KBM-7 (cell line): ENCODE results near the gene EPB41L2.
"Not testable (repeated sequence)": the region's sequence is repeated elsewhere in the genome, so short reads cannot be mapped to it uniquely, and the experiment has no call there.

ENCODE experiments used
- DNase-seq: peaks from one replicate; pipeline ENCODE4 v3.0.0-alpha.2; 2015
- in situ Hi-C: fragments of 300-500 bp; cut with MboI; formaldehyde crosslinking; loops from 2 replicates; pipeline ENCODE4 v1.14.3; 2020; ENCODE audit warnings: low sequenced_read_pairs, low pct_unique_long_range_greater_than_20kb, mixed read lengths

The EPB41L2 gene

DNA sequence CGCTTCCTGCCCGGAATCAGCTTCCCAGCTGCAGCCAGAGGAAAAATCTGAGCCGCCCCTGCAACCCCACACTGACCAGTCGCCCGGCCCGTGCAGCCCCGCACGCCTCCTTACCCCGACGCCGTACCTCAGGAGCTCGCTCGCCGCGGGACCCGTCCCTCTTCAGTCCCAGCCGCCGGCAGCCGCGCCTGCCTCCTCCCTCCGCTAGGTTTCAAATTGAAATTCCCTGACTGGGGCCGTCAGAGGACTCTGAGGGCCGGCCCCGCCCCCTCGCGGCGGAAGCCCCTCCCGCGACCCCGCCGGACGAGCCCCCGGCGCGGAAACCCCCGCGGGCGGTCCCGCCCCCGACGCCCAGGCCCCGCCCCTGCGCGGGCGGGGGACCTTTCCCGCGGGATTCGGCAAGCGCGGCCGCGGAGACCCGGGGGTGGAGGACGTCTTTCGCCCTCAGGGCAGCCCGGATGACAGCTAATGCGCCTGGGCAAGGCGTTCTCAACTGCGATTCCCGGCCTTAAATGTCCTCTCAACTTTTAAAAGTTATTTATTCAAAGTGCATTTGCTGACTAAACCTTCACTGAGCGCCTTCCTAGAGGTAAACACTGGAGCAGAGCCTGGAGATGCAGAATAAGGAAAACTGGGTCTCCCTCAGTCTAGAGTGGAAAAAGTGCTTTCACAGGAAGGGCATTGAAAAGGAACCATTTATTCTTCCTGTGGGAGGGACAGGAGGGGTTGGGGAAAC, at the start of gene EPB41L2:
Gene EPB41L2 (minus strand): TSS at position 218 of the 736 bp plus-strand sequence. CDS start 106,760 bp downstream, outside the sequence.
- DNase-seq: peak; percentile 81
- in situ Hi-C loops: no loop called here

DNA sequence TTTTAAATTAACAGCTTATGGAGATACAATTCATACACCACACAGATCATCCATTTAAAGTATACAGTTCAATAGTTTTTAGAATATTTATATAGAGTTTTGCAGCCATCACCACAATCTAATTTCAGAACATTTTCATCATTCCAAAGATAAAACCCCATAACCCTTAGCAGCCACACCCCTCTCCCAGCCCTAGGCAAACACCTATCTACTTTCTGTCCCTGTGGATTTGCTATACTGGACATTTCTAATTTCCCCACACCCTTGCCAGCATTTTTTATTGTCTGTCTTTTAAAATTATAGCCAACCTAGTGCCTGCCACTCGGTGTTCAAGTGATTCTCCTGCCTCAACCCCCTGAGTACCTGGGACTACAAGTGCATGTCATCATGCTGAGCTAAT, 49.2 kb upstream of the EPB41L2 start:
- in situ Hi-C loops: loop anchor here (25.0 kb wide), 1 partner anchor 225 kb away; no protein-coding TSS in a partner anchor
- no peak for DNase-seq

DNA sequence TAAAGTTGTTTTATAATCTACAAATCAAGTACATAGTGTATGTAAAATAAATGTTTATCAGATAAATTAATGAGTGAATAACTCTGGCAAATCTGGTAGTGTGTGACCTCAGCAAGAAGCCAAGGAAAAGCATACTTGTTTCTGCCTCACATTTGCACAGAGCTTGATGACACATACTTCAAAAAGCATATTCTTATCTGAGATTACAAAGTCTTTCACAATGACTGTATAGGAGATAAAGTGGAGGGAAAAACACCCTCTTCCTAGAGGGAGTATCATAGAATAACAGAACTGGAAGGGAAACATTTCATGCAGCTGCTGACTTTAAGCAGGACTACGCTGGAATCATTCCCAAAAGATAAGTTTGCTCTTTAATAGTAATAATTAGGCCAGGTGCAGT, 44.1 kb upstream of the EPB41L2 start:
- in situ Hi-C loops: loop anchor here (25.0 kb wide), 1 partner anchor 220 kb away; no protein-coding TSS in a partner anchor
- no peak for DNase-seq

DNA sequence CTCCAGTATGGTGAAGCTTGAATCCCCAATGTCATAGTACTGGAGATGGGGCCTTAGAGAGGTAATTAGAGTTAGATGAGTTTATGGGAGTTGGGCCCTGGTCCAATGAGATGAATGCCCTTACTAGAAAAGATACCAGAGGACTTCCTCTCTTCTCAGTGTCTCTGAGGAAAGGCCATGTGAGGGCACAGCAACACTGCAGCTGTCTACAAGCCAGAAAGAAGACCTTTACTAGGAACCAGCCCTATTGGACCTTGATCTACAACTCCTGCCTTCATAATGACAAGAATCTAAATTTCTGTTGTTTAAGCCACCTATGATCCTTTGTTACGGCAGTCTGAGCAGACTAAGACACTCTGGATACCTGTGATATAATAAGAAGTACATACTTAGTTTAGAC, 40.9 kb upstream of the EPB41L2 start:
- DNase-seq: no peak
- in situ Hi-C loops: loop anchor here (25.0 kb wide), 1 partner anchor 217 kb away; no protein-coding TSS in a partner anchor

DNA sequence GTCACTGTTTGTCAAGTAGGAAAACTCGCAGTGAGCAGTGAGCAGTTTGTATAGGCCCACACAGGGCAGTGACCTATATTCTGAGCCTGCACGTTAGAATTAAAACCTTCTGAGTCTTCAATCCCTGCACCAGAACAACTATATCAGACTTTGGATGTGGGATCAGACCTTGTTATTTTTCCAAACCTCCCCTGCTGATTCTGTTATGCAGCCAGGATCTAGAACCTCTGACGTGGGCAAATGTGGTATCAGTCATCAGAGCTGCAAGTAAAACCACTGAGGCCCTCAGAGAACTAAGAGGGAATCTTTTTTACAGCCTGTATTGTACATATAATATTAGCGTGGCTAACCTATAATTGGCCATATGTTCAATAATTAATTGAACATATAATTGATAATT, 40.3 kb upstream of the EPB41L2 start:
- in situ Hi-C loops: loop anchor here (25.0 kb wide), 1 partner anchor 216 kb away; no protein-coding TSS in a partner anchor
- no peak for DNase-seq

DNA sequence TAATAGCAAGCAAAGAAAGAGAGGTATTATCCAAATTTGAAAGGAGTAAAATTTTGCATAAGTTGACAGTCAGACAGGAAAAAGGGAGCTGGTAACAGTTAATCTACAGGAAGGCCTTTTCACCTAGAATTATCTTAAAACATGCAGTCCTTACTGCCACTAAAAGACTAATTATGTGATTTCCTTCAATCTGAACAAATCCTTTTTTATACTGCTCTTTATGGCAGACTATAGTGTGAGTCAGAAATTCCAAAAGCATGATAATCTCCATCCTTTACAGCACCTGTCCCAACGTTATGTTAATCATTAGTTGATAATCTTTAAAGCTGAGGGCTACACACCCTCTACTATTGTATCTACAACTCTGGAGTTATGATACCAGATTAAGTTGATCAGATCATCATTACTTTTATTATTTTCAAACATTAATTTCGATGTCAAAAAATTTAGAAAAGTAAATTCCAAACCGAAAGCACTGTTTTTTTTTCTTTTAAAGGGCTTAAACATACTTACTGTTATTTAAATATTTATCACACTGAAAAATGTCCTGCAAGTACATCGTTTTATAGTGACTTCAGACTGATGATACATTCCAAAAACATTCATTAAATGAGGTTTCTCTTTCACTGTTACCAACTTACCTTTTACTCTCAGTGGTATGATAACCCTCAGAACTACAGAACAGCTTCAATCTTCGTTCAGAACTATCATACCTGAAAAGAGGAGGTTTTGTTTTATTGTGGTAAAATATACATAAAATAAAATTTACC, 39.1 kb upstream of the EPB41L2 start:
- in situ Hi-C loops: loop anchor here (25.0 kb wide), 1 partner anchor 215 kb away; no protein-coding TSS in a partner anchor
- no peak for DNase-seq

DNA sequence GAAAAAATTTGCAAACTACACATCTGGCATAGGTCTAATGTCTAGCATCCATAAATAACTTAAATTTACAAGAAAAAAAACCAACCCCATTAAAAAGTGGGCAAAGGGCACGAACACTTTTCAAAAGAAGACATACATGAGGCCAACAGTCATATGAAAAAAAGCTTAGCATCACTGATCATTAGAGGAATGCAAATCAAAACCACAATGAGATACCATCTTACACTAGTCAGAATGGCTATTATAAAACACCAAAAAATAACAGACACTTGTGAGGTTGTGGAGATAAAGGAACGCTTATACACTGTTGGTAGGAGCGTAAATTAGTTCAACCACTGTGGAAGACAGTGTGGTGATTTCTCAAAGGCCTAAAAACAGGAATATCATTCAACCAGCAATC, 33.7 kb upstream of the EPB41L2 start:
- in situ Hi-C loops: no loop called here
- DNase-seq: no peak

DNA sequence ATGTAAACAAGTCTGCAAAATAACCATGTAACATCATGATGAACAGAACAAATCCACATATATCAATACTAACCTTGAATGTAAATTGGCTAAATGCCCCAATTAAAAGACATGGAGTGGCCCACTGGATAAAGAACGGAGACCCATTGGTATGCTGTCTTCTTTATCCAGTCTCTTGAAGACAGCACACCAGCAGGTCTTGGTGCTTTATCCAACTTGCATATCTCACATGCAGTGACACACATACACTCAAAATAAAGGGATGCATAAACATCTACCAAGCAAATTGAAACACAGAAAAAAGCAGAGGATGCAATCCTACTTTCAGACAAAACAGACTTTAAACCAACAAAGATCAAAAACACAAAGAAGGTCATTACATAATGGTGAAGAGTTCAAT, 30.3 kb upstream of the EPB41L2 start:
- DNase-seq: no peak
- in situ Hi-C loops: no loop called here

DNA sequence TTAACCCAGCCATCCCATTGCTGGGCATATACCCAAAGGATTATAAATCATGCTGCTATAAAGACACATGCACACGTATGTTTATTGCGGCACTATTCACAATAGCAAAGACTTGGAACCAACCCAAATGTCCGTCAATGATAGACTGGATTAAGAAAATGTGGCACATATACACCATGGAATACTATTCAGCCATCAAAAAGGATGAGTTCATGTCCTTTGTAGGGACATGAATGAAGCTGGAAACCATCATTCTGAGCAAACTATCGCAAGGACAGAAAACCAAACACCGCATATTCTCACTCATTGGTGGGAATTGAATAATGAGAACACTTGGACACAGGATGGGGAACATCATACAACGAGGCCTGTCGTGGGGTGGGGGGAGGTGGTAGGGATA, 28.9 kb upstream of the EPB41L2 start:
- in situ Hi-C loops: not testable (repeated sequence)

DNA sequence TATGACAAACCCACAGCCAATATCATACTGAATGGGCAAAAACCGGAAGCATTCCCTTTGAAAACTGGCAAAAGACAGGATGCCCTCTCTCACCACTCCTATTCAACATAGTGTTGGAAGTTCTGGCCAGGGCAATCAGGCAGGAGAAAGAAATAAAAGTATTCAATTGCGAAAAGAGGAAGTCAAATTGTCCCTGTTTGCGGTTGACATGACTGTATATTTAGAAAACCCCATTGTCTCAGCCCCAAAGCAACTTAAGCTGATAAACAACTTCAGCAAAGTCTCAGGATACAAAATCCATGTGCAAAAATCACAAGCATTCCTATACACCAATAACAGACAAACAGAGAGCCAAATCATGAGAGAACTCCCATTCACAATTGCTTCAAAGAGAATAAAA, 27.3 kb upstream of the EPB41L2 start:
- peak; percentile 74 for DNase-seq
- in situ Hi-C loops: not testable (repeated sequence)

More for the DNA sequence above, 28.9 kb upstream of the EPB41L2 start:
- DNase-seq: not testable (repeated sequence)

DNA sequence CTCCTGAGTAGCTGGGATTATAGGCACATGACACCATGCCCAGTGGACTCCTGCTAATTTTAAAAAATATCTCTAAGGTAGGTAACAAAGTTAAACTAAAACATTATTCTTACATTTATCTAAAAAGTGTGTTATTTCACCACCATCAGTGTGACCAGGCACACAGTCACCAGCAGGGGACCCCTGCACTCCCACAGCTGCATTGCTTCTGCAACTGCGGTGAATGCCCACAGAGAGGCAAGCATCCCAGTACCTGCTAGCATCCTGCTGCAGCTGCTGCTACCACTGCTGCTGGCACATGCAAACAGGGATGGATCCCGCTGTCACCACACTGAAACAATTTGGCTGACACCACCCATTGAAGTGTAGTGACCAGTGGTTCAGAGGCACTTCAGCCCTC, 21.9 kb upstream of the EPB41L2 start:
- in situ Hi-C loops: no loop called here
- no peak for DNase-seq

DNA sequence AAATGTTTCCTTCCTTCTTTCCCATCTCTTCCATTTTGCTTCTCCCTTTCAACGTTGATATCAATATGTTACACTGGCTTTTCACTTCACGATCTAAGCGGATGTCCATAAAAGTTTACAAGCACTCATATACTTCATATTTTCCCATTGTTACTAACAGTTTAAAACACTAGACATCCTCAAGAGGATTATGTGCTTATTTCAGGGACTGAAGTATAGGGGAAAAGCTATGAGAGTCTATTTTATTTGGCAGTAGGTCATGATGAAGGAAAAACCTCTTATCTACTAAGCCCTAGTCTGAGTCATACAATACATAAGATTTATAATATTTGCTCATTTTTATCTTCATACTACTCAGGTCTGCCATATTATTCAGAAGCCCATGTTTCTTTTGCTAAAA, 20.6 kb upstream of the EPB41L2 start:
- in situ Hi-C loops: no loop called here
- DNase-seq: no peak

DNA sequence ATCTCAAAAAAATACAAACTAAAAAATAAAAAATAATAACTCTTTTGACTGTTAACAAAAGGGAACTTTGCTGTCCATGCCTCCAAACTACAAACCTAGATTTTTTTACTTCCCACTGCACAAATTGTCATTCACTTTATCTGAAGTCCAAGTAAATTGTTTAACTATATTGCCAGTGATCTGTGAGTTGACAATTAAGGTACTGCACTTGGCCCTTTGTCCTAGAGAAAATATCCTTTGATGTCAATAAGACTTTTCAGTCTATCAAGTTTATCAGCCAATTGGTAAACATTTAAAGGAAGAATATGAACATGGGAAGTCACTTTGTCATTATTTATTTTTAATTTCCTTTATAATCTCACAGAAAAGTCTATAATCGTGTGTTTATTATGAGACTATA, 19.3 kb upstream of the EPB41L2 start:
- no peak for DNase-seq
- in situ Hi-C loops: no loop called here

DNA sequence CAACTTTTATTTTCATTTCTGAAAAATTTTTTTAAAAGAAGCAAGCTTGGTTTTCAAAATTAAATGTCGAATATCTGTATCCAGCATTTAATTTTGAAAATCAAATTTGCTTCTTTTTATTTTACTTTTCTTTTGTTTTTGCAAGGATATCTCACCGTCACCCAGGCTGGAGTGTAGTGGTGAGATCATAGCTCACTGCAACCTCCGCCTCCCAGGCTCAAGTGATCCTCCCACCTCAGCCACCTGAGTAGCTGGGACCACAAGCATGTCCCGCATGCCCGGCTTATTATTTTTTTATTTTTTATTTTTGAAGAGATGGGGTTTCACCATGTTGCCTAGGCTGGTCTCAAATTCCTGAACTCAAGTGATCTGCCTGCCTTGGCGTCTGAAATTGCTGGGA, 17.0 kb upstream of the EPB41L2 start:
- in situ Hi-C loops: no loop called here
- no peak for DNase-seq

DNA sequence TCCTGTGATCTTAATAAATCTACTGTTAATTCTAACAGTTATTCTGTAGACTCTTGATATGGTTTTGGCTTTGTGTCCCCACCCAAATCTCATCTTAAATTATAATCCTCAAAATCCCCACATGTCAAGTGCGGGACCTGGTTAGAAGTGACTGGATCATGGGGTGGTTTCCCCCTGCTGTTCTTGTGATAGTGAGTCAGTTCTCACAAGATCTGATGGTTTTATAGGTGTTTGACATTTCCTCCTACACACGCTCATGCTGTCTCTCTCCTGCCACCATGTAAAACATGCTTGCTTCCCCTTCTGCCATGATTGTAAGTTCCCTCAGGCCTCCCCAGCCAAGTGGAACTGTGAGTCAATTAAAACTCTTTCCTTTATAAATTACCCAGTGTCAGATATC, 10.5 kb upstream of the EPB41L2 start:
- in situ Hi-C loops: no loop called here
- DNase-seq: peak; percentile 33

DNA sequence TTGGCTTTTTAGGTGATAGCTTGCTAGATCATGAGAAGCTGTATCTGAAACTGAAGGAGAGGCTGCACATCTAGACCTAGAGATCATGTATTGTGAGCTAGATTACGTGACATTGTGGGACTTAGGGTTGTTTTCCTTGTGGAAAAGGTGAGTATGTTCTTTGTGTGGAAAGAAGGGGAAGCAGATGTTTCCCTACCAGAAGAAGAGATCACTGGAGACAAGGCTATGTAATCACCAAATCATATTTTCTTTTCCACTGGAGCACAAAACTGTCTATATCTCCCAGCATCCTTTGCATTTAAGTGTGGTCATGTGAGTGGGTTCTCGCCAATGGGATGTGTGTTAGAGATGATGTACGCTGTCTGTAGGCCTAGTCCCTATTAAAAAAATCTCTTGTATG, 7.0 kb upstream of the EPB41L2 start:
- DNase-seq: peak; percentile 15
- in situ Hi-C loops: no loop called here

DNA sequence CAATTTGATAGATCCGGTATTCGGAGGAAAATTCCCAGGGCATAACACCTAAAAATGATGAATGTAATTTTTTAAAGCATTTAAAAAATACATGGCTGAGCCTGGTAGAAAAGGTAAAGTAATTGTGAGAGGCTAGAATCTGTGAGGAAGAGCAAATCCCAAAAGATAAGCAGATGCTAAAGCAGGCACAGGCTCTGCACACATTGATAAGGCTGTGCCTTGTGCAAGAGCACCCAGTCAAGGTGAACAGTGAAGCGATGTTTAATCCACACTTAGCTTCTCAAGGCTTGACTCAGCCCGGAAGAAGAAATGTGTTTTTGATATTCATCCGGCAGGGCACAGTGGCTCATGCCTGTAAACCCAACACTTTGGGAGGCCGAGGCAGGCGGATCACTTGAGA, 5.1 kb upstream of the EPB41L2 start:
- in situ Hi-C loops: no loop called here
- DNase-seq: no peak

DNA sequence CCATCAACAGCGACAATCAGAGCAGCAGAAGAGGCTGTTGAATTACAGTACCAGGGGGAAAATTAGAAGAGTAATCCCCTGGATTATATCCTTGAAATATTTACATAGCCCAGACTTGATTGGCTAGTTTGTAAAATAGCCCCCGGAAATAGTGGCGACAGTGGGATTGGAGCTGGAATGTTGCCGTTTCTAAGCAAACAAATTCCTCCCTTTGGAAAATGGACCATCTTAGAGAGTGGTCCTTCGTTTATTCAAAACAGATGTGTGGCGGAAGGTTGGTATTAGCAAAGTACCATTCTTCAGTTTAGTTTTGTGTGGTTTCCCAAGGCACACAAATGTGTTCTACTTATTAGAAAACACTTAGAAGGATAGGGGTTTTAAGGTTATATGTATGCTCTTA, 4.5 kb upstream of the EPB41L2 start:
- in situ Hi-C loops: no loop called here
- no peak for DNase-seq

DNA sequence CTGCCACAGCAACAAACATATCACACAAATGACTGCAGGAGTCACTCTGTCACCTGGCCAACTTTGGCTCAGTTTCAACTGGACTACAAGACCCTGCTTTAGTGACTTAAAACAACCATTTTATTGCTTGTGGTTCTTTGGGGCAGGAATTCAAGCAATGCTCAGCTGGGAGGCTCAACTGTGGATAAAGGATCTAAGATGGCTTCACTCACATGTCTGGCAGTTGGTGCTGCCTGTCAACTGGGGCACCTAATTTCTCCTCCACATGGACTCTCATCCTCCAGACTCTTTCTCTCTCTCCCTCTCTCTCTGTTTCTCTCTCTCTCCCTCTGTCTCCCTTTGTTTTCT, 2.8 kb upstream of the EPB41L2 start:
- DNase-seq: no peak
- in situ Hi-C loops: no loop called here

DNA sequence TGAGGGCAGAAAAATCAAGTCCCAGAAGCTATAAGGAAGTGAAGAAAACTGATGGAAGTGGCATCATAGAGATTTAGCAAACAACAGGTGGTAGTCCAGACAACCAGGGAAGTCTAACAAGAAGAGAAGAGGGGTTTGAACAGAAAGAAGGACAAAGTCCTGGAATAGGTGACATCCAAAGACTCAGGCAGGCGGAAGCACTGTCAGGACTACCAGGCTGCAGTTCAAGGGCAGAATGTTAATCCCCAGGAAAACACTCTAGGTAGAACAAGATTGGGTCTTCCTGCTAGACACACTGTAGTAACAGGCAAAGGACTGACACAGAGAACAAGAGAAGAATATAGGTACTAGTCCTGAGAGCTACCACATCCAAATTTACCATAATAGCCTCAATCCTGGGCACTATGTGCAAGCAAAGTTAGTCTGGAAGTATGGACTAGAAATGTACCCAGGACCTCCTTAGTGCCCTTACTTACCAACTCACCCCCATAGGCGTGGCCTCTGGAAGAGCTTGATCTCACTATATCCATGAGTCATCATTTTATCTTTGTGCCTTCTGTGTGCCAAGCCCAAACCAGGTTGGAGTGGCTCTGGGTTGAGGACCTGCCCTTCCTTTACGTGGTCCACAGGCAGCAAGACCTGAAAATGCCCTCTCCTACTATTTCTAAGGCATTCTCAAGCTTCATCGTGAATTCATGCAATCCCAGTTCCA, 2.2 kb upstream of the EPB41L2 start:
- in situ Hi-C loops: no loop called here
- DNase-seq: no peak
